Lung (tissue), 12 donors: ENCODE measurements around the gene SLC12A3. TPM values are rescaled to one million over a fixed set of nuclear protein-coding genes. Genes with fewer than 3 reads are reported as not detected.

ENCODE experiments used
- ATAC-seq: fragments of 200-7000 bp; cut with Tn5 transposase; one replicate; pipeline ENCODE4 v1.9.1; 2020; ENCODE audit warnings: moderate number of reproducible peaks; ENCODE audit not compliant: insufficient read depth, low FRiP score
- DNase-seq, 3 donors: peaks; one replicate each; pipeline ENCODE4 v3.0.0-alpha.2; 2013 to 2017
- H3K27ac ChIP-seq, 2 donors: one replicate each; pipeline ENCODE4 v1.5.1; 2013; ENCODE audit warnings: mild to moderate bottlenecking in 2 of 2, moderate library complexity in 2 of 2, control low read depth in 1 of 2, inconsistent platforms in 1 of 2, low read depth in 1 of 2, low read length in 1 of 2
- H3K27me3 ChIP-seq, 3 donors: one replicate each; pipeline ENCODE4 v1.5.1; 2013; ENCODE audit warnings: low read length in 2 of 3; ENCODE audit not compliant: control insufficient read depth in 3 of 3, insufficient read depth in 3 of 3
- H3K36me3 ChIP-seq, 4 donors: one replicate each; pipeline ENCODE4 v1.5.1; 2013; ENCODE audit warnings: low read length in 4 of 4, mild to moderate bottlenecking in 1 of 4, moderate library complexity in 1 of 4; ENCODE audit not compliant: control insufficient read depth in 4 of 4, insufficient read depth in 4 of 4
- H3K4me1 ChIP-seq, 5 donors: one replicate each; pipeline ENCODE4 v1.5.1; 2013; ENCODE audit warnings: low read length in 5 of 5, mild to moderate bottlenecking in 2 of 5, moderate library complexity in 1 of 5; ENCODE audit not compliant: control insufficient read depth in 5 of 5, insufficient read depth in 5 of 5
- H3K4me3 ChIP-seq: one replicate; pipeline ENCODE4 v1.5.1; 2013; ENCODE audit warnings: mild to moderate bottlenecking, control low read depth, moderate library complexity
- H3K9ac ChIP-seq, 2 donors: one replicate each; pipeline ENCODE4 v1.5.1; 2013; ENCODE audit warnings: low read length in 2 of 2, control low read depth in 1 of 2; ENCODE audit not compliant: insufficient read depth in 1 of 2
- H3K9me3 ChIP-seq, 4 donors: one replicate each; pipeline ENCODE4 v1.5.1; 2013; ENCODE audit warnings: low read length in 3 of 4, mild to moderate bottlenecking in 1 of 4, moderate library complexity in 1 of 4; ENCODE audit not compliant: control insufficient read depth in 4 of 4, insufficient read depth in 3 of 4
- whole genome bisulfite sequencing, 2 donors: extraction: QIAGEN DNeasy Blood & Tissue Kit; methylation state at CpG; one replicate each; pipeline ENCODE4 v1.1.7; 2013; 5-methylcytosine and 5-hydroxymethylcytosine counted together
- polyA plus RNA-seq, 2 donors: library from polyadenylated mRNA; stranded (reverse); fragments of 200-250 nt; gene quantifications; one replicate each; pipeline ENCODE4 v1.2.1, GENCODE V29; 2013
- total RNA-seq, 2 donors: library from RNA; depleted of rRNA in 1 of 2; stranded (reverse); fragments of >200 nt in 1 of 2; gene quantifications; one replicate each; pipeline ENCODE4 v1.2.1, GENCODE V29; 2014 to 2021
- TF ChIP-seq, protein P1 (sequence below): IDR thresholded peaks from 2 replicates; pipeline ENCODE4 v1.5.1; 2012; ENCODE audit warnings: mild to moderate bottlenecking; ENCODE audit errors: control extremely low read depth, extremely low read depth
- donor health status: control.
- donor health status: control.
- donor health status: Bipolar disorder and iron deficiency.
- donor health status: healthy.
- donor health status: DM: yes; HTN: yes; CAD: no.

SLC12A3 gene
- total and polyA plus RNA-seq, 4 donors = 0.04 to 0.07 TPM; not detected in 2

DNA sequence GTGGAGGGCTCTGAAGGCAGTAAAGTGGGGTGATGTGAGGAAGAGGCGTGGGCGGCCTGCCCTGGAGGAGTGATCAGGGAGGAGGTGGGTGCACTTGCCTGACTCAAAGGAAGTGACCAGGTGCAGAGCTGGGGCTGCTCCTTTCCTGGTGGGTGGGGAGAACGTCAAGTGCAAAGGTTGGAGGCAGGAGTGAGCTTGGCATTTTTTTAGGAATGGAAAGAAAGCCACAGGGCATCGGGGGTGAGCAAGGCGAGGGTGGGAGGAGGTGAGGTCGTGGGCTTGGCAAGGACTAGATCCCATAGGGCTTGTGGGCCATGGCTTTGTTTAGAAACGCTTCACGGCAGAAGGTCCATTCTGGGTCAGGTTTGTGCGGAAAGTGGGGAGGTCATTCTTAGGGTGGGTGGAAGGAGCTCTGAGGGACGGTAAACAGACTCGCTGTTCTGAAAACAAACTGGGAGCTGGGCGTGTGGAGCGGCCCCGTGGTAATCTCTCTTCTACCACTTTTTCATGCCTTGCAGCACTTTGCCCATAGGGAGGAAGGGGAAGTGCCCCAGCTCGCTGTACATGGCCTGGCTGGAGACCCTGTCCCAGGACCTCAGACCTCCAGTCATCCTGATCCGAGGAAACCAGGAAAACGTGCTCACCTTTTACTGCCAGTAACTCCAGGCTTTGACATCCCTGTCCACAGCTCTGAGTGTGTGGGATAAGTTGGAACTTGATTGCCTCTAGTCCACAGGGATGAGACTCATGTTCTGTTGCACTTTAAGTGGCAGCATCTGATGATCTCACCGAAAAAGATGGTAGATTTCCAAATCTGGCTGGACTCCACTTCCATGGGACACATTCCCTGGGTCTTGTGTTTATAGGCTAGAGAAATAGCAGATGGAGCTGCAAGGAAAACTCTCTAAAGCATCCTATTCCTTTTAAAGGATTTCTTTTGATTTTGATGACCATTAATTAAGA, 48.0 kb downstream of the SLC12A3 start:
- H3K36me3 ChIP-seq = no peaks in the 10 kb centered on the region
- 69 to 75% methylated on average over 18 of the region's 18 CpGs for WGBS, 2 donors
- ATAC-seq = no peak
- no peak overlapping the region for H3K4me3 ChIP-seq
- H3K27ac ChIP-seq = peak overlapping the region in 1 of 2 donors; percentile 0
- H3K27me3 ChIP-seq = no peaks in the 10 kb centered on the region
- DNase-seq = no peak
- no peak overlapping the region for H3K9ac ChIP-seq
- TF ChIP-seq, protein P1, sequence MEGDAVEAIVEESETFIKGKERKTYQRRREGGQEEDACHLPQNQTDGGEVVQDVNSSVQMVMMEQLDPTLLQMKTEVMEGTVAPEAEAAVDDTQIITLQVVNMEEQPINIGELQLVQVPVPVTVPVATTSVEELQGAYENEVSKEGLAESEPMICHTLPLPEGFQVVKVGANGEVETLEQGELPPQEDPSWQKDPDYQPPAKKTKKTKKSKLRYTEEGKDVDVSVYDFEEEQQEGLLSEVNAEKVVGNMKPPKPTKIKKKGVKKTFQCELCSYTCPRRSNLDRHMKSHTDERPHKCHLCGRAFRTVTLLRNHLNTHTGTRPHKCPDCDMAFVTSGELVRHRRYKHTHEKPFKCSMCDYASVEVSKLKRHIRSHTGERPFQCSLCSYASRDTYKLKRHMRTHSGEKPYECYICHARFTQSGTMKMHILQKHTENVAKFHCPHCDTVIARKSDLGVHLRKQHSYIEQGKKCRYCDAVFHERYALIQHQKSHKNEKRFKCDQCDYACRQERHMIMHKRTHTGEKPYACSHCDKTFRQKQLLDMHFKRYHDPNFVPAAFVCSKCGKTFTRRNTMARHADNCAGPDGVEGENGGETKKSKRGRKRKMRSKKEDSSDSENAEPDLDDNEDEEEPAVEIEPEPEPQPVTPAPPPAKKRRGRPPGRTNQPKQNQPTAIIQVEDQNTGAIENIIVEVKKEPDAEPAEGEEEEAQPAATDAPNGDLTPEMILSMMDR = no peak
- no peaks in the 10 kb centered on the region for H3K9me3 ChIP-seq
- H3K4me1 ChIP-seq = peaks cover 0 to 27% (median 10%) of the 10 kb centered on the region in 5 donors

DNA sequence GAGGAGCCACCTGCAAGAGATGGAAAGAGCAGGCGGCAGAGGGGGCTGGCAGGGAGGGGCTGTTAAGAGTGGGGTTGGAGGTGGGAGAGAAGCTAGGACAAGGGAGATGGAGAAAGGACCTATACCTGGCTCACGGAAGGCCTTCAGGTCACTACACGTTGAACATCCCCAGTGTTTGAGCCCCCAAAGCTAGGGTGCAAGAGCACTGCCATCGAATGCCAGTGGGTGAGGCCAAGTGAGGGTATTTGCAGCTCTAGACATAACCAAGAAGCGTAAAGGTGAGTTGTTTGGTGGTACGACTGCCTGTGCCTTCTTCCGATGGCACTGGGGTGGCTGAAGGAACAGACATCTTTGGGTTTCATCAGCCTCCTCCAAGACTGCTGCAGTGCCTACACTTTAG, 49.9 kb downstream of the SLC12A3 start:
- H3K9me3 ChIP-seq = no peaks in the 10 kb centered on the region
- no peaks in the 10 kb centered on the region for H3K36me3 ChIP-seq
- DNase-seq = no peak
- H3K4me3 ChIP-seq = no peak overlapping the region
- TF ChIP-seq, protein P1 = no peak
- peak overlapping the region in 1 of 2 donors; percentile 23 for H3K27ac ChIP-seq
- H3K9ac ChIP-seq = no peak overlapping the region
- H3K4me1 ChIP-seq = peaks cover 0 to 27% (median 10%) of the 10 kb centered on the region in 5 donors
- H3K27me3 ChIP-seq = no peaks in the 10 kb centered on the region
- no peak for ATAC-seq
- 83 to 84% methylated on average over 7 of the region's 7 CpGs for WGBS, 2 donors

- WGBS, 2 donors = 62 to 72% methylated on average over 13 of the region's 13 CpGs
- H3K27me3 ChIP-seq = no peaks in the 10 kb centered on the region
- TF ChIP-seq, protein P1 = no peak
- ATAC-seq (no peak), DNase-seq (peak in 2 of 3 donors; percentile 48 to 58)
- no peak overlapping the region for H3K9ac ChIP-seq
- peaks cover 0 to 27% (median 10%) of the 10 kb centered on the region in 5 donors for H3K4me1 ChIP-seq
- H3K27ac ChIP-seq = peak overlapping the region in 1 of 2 donors; percentile 84
- no peak overlapping the region for H3K4me3 ChIP-seq
- no peaks in the 10 kb centered on the region for H3K36me3 ChIP-seq
- H3K9me3 ChIP-seq = no peaks in the 10 kb centered on the region
Observed at GRCh38 chr16:56915336-56916119, 50.5 kb downstream of the SLC12A3 start.
